A172 (cell line): Measurements from ENCODE around the gene OPCML. TPM values are rescaled to one million over a fixed set of nuclear protein-coding genes. Genes with fewer than 3 reads are reported as not detected.
A peak's percentile ranks its signal among the peaks of the same experiment; 100 is the strongest.

Experiments
- DNase-seq: peaks from one replicate; pipeline ENCODE4 v3.0.0-alpha.2; 2015; ENCODE audit warnings: low spot score
- total RNA-seq: library from RNA; depleted of rRNA; stranded (reverse); fragments of >200 nt; shearing (Covaris generic); gene quantifications from 2 replicates; pipeline ENCODE4 v1.2.3, GENCODE V29; 2014

OPCML gene
- total RNA-seq, 1 experiment from 2014 or later: not detected

GRCh38 chr11:132983641-132983978, 548.7 kb downstream of the OPCML start:
- DNase-seq: no peak

DNA sequence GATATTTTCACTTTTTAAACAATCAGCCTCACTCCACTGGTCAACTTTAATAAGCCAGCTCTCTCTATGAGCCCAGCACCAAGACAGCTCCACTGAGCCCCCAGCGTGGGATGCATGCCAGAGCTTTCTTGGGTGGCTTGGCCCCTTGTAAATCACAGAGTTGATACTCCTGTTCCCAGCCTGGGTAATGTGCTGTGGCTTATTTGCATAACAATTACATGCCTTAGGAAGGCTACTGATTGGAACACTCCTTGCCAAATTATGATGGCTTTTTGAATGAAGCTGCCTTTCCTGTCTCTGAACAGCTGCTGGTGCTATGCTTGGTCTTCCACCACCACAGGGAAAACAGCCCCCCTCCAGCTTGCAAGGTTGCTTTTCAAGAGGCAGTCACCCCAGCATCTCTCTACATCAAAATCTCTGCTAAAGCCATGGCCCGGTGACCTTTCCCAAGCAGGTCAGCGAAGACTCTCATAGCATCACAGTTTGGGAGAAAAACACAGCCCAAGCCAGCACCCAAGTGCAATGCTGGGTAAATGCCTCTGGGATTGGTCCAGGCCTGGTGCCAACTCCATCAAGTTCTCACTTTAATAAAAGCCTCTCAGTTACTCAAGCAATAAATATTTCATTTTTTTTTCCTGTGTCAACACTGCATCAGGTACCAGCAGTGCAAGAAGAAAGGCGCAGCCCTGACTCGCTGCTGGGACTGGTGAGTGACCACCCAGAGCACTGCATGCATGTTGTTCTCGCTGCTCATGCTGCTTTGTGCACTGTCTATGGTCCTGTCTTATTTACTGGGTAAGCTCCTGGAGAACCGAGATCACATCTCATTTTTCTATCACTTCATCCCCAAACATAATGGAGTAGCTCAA, 549.3 kb downstream of the OPCML start:
- no peak for DNase-seq

DNA sequence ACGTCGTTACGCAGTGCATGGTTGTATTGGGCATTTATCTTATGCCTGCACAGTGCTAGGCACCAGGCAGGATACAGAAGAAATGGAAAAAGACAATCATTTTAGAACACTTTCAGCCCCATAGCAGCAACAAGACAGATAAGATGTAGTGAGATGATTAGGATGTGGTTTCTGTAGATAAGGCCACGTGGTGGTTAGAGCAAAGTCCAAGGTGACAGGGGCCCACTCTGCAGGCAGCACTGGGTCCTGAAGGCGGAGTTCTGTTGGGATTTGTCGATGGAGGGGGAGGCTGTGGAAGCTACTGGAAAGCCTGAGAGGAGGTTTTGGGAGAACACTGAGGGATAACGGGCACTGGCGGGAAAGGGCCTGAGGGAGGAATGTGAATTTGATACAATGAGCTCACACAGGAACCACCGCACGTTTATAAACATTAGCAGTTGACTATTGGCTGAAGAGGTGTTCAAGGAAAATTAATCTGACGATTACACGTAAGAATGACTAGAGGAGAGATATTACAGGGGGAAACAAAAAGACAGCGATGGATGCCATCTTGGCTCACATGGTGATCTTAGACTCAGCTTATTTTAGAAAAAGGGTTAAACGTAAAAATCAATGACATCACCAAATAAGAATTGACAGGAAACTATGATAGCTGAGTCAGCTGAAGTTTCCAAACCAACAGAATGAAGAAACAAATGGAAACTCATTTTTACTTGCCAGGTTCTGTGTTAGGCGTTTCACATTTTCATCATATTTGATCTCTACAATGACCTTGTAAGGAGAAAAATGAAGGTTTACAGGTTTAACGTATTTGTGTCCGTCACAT, 551.0 kb downstream of the OPCML start:
- no peak for DNase-seq

GRCh38 chr11:132980670-132981069, 551.6 kb downstream of the OPCML start:
- DNase-seq: no peak

DNA sequence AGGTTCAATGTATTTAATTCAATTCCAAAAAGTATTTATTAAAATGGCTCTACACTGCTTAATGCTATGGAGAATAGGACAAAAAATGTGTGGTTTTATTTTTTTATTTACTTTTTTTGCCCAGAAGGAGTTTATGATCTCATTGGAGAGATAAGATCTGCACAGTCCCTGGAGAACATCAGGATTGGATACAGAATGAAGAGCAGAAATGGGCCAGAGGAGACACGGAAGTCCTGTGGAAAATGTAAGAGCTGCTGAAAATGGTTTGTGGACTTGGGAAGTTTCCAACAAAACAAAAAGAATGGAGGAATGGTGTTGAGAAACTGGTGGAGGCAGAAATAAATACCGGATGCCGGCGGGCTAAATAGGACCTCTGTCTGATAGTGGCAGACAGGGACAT, 554.6 kb downstream of the OPCML start:
- no peak for DNase-seq

GRCh38 chr11:132977241-132977640, 555.1 kb downstream of the OPCML start:
- DNase-seq: no peak

DNA sequence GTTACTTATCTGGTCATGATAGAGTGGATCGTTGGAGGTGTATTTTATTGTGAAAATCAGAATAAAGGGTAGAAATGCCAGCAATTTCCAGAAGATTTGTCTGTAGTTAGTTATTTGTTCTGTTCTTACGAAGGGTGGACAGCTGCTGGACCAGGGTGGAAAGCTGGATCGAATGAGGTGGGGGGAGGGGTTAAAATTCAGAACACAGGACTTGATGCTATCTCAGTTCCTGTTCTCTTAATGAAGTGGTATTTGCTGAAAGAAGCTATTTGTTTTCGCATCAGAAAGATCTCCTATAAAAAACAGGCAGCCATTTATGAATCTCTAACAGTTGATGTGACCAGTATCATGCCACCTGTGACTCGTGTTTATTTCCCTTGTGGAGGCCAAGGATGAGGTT, 556.2 kb downstream of the OPCML start:
- no peak for DNase-seq

GRCh38 chr11:132973686-132974085, 558.6 kb downstream of the OPCML start:
- no peak for DNase-seq

GRCh38 chr11:132972565-132972964, 559.7 kb downstream of the OPCML start:
- DNase-seq: no peak

DNA sequence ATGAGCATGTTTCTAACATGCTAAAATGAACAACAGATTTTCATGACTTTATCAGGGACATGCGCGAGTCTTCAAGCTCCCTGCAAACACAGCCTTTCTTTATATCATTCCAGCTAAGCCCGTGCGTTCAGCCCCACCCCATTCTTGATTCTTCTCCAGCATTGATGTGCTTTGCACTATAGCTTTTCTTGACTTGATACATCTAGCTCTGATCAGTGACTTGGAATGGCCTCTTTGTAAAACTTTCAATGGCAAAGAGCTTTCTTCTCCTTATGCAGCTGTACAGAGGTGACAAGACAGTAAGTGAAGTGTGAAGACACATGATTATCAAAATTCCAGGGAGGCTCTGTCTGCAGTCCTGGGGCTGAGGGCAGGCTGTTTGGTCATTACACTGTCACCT, 561.0 kb downstream of the OPCML start:
- no peak for DNase-seq

- DNase-seq: no peak
These were observed 562.4 kb downstream of the OPCML start for GRCh38 chr11:132969892-132970291.

- peak; percentile 35 for DNase-seq
These were observed 570.3 kb downstream of the OPCML start for GRCh38 chr11:132962041-132962440.

DNA sequence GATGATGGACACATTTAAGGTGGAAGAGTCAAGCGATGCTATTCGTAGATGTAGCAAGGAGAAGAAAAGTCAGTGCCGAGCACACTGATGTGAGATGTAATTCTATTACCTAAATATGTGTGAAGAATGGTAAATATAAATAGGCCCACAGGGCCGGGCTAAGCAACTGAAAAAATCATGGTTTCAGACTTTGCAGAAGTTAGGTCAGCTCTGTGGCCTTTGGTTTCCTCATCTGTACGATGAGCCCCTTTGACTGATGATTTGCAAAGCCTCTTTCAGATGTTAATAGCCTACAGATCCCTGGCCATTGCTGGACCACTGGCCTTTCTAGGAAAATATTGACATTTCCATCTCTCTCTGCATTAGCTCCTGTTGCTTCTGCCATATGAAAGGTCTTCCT, 570.8 kb downstream of the OPCML start:
- no peak for DNase-seq

DNA sequence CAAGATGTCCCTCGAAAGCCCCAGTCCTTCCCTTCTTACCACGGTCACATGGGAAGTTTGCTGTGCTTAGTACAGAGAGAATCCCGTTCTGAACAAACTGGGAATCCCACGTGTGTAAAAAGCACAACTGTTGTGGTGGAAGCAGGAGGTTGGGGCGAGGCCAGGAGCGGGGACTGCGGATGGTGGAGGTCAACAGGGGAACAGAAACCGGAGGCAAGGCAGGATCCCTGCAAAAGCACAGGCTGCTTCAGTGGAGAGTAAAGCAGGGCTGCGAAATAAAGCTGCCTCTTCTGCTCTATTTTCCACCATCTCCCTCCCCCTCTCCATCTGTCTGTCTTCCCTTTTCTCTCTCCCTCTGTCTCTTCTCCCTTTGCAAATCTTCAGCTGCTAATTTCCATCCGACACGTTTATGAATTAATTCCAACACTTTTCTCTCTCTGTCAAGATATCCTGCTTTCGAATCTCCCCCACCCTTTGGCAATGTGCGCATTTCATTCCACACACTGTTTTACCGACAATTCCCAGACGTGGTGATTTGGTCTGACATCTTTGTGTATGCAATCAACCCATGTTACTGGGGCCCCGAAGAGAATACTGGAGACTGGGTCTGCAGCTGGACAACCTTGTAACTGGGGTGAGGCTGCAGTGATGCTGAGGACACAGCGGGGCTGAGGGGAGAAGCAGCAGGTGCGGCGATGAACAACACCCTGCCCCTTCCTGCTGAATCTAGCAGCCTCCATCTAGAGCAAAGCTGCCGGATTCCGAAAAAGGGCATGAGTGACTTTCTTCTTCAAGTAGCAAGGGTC, 571.8 kb downstream of the OPCML start:
- no peak for DNase-seq

GRCh38 chr11:132959693-132960092, 572.6 kb downstream of the OPCML start:
- no peak for DNase-seq

DNA sequence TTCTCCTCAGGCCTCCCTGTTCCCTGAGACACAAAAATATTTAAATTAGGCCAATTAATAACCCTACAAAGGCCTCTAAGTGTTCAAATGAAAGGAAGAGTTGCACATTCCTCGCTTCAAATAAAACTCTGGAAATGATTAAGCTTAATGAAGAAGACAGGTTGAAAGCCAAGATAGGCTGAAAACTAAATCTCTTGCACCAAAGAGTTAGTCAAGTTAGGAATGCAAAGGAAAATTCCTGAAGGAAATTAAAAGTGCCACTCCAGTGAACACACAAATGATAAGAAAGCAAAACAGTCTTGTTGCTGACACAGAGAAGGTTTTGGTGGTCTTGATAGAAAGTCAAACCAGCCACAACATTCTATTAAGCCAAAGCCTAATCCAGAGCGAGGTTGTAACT, 574.4 kb downstream of the OPCML start:
- DNase-seq: no peak

DNA sequence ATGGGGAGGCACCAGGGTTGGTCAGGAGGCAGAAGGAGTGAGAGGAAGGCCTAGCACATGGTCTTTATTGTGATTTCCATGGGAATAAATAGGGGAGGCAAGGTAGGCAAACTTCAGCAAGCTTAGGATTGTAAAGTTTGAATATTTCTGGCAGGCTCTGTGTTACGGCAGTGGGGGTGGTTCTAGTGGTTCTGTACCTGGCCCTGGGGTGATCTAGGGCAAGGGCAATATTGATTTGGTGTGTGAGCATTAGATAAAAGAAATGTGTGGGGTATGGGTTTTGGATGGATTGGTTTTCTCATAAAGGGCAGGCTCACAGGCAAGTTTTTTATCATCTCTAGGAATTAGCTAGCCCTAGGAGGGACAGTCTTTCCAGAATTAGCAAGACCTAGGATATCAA, 584.0 kb downstream of the OPCML start:
- DNase-seq: no peak

DNA sequence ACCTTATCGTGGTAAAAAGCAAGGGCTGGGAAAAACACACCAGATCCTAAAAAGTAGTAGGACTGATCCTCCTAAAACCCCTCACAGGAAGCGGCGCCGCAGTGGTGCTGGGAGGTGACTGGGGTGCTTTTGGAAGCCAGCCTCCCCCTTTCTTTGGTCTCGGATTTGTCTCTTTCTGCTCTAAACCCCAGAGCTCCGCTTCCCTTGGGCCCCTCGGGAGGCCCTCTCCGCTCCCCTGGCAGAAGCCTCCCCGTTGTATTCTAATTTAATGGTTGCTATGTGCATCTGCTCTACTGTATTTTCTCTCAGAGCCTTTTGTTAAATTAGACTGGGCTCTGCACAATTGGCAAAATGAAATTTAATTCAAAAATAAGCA, 587.7 kb downstream of the OPCML start:
- no peak for DNase-seq

GRCh38 chr11:132943706-132944568, 588.4 kb downstream of the OPCML start:
- no peak for DNase-seq

DNA sequence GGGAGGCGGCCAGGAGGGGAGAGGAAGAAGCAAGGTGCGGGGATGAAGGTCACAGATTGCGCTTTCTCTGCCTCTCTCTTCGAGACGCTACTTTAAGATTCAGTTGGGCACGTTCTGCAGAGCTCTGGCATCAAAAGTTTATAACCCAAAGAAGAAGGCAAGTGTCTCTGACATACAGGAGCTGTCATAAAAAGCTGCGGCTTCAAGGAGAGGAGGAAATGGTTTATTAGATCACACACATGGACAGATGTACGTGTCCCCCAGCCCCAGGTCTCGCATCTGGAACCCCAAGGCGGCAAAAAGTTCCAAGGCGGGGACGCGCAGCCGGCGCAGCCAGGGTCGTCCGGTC, 589.0 kb downstream of the OPCML start:
- DNase-seq: no peak

- no peak for DNase-seq
These were observed 589.5 kb downstream of the OPCML start for GRCh38 chr11:132942611-132943356.
